CD4-positive, alpha-beta T cell treated with Interferon gamma for 1 hour (primary cell): Measurements from ENCODE around the gene SCPEP1.
"Not testable (repeated sequence)": the region's sequence is repeated elsewhere in the genome, so short reads cannot be mapped to it uniquely, and the experiment has no call there.

Experiments
- DNase-seq: peaks from one replicate; pipeline ENCODE4 v3.0.0-alpha.2; 2020

Gene SCPEP1

GRCh38 chr17:56966338-56966737 is 11.6 kb upstream of the SCPEP1 start:
- DNase-seq = no peak

- DNase-seq = no peak
Observed at GRCh38 chr17:56970974-56971373, 7.0 kb upstream of the SCPEP1 start.

- no peak for DNase-seq
Observed at GRCh38 chr17:56972111-56972730, 5.7 kb upstream of the SCPEP1 start.

GRCh38 chr17:56973520-56973919 is 4.4 kb upstream of the SCPEP1 start:
- DNase-seq = no peak

- no peak for DNase-seq
Observed at GRCh38 chr17:56974055-56974454, 3.9 kb upstream of the SCPEP1 start.

- DNase-seq = no peak
Observed at GRCh38 chr17:56975656-56976055, 2.3 kb upstream of the SCPEP1 start.

GRCh38 chr17:56976941-56977608 is 856 bp upstream of the SCPEP1 start:
- DNase-seq = no peak

GRCh38 chr17:56978441-56979090 is 635 bp downstream of the SCPEP1 start:
- DNase-seq = no peak

- DNase-seq = no peak
Observed at GRCh38 chr17:56979091-56979480, 1.2 kb downstream of the SCPEP1 start.

- DNase-seq = not testable (repeated sequence)
Observed at GRCh38 chr17:56980526-56980925, 2.6 kb downstream of the SCPEP1 start.

GRCh38 chr17:56982312-56982711 is 4.4 kb downstream of the SCPEP1 start:
- no peak for DNase-seq

- no peak for DNase-seq
Observed at GRCh38 chr17:56983366-56983765, 5.4 kb downstream of the SCPEP1 start.

GRCh38 chr17:56985371-56986162 is 7.6 kb downstream of the SCPEP1 start:
- DNase-seq = peak; percentile 6

GRCh38 chr17:56987283-56987834 is 9.4 kb downstream of the SCPEP1 start:
- DNase-seq = no peak

- DNase-seq = no peak
Observed at GRCh38 chr17:56988901-56989572, 11.1 kb downstream of the SCPEP1 start.

GRCh38 chr17:56992364-56992763 is 14.4 kb downstream of the SCPEP1 start:
- DNase-seq = no peak

GRCh38 chr17:56994009-56994792 is 16.3 kb downstream of the SCPEP1 start:
- no peak for DNase-seq

- no peak for DNase-seq
Observed at GRCh38 chr17:56995766-56996165, 17.8 kb downstream of the SCPEP1 start.

GRCh38 chr17:56997313-56997712 is 19.4 kb downstream of the SCPEP1 start:
- no peak for DNase-seq

- DNase-seq = no peak
Observed at GRCh38 chr17:57001541-57001940, 23.6 kb downstream of the SCPEP1 start.

- DNase-seq = no peak
Observed at GRCh38 chr17:57002904-57003303, 25.0 kb downstream of the SCPEP1 start.
